HG03064 (cell line): ENCODE data around the gene CSNK1G3.

ENCODE experiments used
- ATAC-seq: cut with Tn5 transposase; IDR thresholded peaks from one replicate; pipeline ENCODE4 v1.9.1; 2021; ENCODE audit warnings: low read depth; ENCODE audit not compliant: unreplicated experiment

The CSNK1G3 gene

GRCh38 chr5:123512611-123513461 lies 859 bp downstream of the CSNK1G3 start:
- ATAC-seq = peak; percentile 21

DNA sequence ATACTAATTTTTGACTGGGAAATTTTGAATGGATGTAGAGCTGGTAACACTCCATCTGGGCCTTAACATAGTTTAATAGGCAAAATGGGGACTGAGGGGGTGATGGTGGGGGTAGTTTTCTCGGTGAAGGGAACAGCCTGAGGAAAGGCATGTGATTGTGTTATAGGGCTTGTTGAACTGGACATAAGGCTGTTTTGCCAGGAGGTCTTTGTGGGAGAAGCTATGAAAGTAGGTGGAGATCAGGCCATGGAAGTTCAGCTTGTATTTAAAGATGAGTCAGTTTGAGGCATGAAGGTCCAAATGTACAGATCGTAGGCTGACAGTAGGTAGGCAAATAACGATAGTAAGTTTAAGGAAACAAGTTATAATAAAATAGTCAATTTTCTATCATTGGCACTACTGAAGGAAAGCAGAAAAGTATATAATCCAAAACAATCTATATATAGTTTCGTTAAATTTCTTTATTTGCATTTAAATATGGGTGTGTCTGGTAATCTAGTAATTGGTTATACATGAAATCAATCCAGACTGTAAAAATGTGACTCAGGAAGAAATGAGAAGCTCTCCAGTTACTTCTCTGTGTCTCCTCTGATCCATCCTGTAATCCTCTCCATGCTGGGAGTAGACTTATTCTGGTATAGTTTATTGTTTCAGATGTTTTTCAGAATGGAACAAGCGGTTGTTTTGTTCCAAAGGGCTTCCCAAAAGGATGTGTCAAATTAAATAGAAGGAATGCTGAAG lies 2.8 kb downstream of the CSNK1G3 start:
- no peak for ATAC-seq

DNA sequence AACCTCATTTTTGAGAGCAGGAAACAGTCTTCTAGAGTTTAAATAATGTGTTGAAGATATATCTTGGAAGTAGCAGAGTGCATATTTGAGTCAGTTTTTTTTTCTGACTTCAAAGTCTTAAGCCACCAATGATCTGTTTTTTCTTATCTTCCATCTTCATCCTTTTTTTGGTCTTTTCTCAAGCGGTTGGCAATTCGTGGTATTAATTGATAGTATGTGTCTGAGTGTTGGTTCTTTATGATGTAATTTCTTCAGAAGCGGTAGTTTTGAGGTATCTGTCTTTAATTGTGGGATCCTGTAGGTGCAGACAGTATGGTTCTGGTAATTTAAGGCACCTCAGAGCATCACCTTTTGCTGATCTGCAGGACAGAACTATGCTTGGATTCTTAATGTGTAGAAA lies 3.9 kb downstream of the CSNK1G3 start:
- no peak for ATAC-seq

GRCh38 chr5:123517476-123517875 lies 5.5 kb downstream of the CSNK1G3 start:
- ATAC-seq = no peak

GRCh38 chr5:123518111-123518510 lies 6.1 kb downstream of the CSNK1G3 start:
- ATAC-seq = no peak

DNA sequence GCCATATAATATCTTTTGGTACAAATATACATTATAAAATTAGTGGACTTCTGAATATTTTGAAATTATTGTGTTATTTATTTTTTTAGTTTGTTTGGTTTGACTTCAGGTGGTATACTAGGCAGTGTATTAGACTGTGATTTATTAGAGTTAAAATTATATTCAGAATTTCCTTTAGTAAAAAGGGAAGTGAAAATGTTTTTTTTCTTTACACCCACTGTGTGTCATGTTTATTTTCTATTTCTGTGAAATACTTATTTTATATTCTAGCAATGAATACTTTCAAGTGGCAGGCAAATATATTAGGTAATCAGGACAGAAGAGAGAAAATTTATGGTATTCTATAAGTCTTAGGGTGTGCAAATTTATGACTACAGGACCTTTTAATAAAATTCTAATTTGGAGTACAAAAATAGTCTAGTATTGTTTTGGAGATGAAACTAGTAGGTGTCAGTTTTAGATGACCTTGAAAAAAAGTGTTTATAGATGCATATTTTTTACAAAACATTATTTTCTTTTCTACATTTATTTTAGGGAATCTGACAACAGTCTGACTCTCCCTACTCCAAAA lies 8.8 kb downstream of the CSNK1G3 start:
- peak; percentile 72 for ATAC-seq

DNA sequence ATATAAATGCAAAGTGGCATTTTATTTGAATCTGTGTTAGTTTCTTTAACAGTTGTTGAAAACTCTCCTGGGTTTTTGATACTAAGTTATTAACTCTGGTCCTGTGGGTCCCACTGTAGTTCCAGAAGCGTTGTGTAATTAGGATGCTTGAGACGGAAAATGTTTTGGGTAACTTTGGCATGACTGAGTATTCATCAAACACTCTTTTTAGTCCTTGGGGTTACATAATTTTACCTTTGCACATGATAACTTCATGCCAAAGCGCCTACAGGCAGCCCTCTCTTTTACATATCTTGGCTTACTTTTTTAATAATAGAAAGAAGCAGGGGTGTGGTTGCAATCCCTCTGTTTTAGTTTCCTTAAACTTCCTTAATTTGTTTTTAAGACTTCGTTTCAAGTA lies 12.2 kb downstream of the CSNK1G3 start:
- ATAC-seq = no peak

DNA sequence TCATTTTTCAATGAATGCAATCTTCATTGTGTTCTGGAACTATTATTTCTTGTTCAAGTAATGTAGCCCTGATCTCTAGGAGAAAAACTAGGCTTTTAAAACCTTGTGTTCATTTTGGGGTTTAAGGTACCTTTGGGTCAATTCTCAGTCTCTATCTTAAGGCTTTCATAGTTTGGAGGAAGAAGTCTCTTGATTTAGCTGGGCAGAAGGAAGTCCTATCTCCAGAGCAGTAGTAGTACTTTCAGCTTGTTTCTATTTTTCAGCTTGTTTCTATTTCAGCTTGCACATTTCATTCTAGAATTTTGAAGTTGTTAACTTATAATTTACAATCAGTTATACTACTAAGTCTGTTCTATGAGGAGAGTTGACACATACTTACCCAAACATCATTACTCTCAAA lies 15.2 kb downstream of the CSNK1G3 start:
- ATAC-seq = no peak

GRCh38 chr5:123528065-123528464 lies 16.1 kb downstream of the CSNK1G3 start:
- ATAC-seq = no peak

DNA sequence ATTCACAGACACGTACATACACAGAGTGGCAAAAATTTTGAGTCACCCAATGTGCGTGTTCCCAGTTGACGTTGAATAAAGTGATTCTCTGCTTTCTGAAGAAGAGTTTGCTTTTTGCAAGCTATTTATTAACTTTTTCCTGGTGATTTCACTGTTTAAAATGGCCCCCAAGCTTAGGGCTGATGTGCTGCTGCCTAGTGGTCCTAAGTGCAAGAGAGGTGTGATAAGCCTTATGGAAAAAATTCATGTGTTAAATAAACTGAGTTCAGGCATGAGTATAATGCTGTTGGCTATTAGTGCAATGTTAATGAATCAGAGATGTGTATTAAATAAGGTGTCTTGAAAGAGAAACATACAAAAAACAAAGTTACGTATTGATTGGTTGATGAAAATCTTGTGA lies 16.9 kb downstream of the CSNK1G3 start:
- ATAC-seq = no peak

GRCh38 chr5:123530728-123531127 lies 18.8 kb downstream of the CSNK1G3 start:
- no peak for ATAC-seq

DNA sequence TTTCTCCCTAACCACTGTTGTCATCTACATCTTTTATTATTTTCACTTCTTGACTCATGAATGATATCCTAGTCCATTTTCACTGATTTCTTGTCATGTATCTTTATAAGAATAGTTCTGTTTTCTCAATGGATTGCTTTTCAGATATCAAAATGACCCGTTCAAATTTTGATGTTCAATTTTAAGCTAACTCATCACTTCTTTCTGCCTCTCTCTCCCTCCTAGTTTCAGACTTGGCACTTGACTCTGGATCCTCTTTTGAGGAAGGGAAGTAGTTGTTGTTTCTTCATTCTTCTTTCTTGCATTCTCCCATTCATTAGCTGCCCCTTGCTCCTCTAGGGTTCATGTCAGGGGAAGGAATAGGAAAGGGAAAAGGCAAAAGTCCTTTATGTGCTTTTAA lies 23.7 kb downstream of the CSNK1G3 start:
- ATAC-seq = no peak

DNA sequence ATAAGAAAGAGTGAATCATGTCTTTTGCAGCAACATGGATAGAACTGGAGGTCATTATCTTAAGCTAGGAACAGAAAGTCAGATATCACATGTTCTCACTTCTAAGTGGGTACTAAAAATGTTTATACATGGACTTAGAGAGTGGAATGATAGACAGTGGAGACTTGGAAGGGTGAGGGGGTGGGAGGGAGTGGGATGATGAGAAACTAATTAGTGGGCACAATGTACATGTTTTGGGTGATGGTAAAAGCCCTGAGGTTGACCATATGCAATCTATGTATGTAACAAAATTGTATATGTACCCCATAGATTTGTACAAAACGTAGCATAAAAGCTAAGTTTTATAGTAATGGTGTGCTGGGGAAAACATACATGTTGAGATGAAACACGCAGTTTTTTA lies 25.3 kb downstream of the CSNK1G3 start:
- no peak for ATAC-seq

GRCh38 chr5:123537845-123538244 lies 25.9 kb downstream of the CSNK1G3 start:
- no peak for ATAC-seq

- no peak for ATAC-seq
Observed at GRCh38 chr5:123538670-123539459, 26.9 kb downstream of the CSNK1G3 start.

DNA sequence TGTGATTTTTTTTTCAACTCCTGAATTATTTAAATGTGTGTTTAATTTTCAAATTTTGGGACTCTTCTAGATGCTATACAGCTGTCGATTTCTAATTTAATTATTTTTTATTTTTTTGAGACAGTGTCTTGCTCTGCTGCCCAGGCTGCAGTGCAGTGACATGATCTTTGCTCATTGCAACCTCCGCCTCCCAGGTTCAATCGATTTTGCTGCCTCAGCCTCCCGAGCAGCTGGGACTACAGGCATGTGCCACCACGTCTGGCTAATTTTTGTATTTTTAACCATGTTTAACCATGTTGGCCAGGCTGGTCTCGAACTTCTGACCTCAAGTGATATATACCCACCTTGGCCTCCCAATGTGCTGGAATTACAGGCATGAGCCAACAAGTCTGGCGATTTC lies 28.6 kb downstream of the CSNK1G3 start:
- no peak for ATAC-seq

DNA sequence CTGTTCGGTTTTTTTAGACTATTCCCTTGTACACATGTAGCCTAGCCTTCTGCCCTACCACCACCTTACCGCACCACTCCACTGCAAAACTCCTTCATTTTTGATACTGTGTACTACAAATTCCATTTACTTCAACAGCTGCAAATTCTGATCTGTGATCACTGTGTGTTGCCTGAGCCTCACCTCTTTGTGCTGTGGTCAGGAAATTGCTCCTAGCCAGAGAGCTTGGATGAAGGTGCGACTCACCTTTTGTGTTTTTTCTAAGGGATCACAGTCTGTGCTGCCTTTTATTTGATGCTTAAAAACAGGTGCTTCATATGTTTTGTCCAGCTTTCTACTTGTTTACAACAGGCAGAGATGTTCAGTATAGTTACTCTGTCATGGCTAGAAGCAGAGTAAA lies 31.5 kb downstream of the CSNK1G3 start:
- no peak for ATAC-seq

DNA sequence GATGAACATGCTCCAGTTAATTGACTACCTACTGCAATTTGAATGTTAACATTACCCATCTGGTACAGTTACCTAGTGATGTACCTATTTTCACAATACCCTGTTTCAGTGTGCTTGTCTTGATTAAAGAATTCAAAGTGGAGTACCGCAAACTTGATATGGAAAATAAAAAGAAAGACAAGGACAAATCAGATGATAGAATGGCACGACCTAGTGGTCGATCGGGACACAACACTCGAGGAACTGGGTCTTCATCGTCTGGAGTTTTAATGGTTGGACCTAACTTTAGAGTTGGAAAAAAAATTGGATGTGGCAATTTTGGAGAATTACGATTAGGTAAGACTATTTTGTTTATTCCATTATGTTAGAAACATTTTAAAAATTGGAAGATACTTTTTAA lies 33.5 kb downstream of the CSNK1G3 start:
- ATAC-seq = no peak

GRCh38 chr5:123546657-123547056 lies 34.7 kb downstream of the CSNK1G3 start:
- no peak for ATAC-seq

GRCh38 chr5:123549256-123549904 lies 37.4 kb downstream of the CSNK1G3 start:
- ATAC-seq = peak; percentile 99
